Mesenchymal stem cell (in vitro differentiated cells and primary cell): ENCODE measurements around the gene GRHL3.
A peak's percentile ranks its signal among the peaks of the same experiment; 100 is the strongest.

Experiments used
- DNase-seq: peaks from one replicate; pipeline ENCODE4 v3.0.0-alpha.2; 2013
- H2AFZ ChIP-seq: one replicate; pipeline ENCODE4 v1.6.1; 2013; ENCODE audit warnings: low read depth, mild to moderate bottlenecking, control low read depth, inconsistent platforms, low read length, moderate library complexity
- H2AK5ac ChIP-seq: 2 replicates; pipeline ENCODE4 v1.6.1; 2013; ENCODE audit warnings: low read length, moderate library complexity, mild to moderate bottlenecking, inconsistent platforms; ENCODE audit not compliant: severe bottlenecking
- H2BK120ac ChIP-seq: one replicate; pipeline ENCODE4 v1.6.1; 2013; ENCODE audit warnings: low read depth, mild to moderate bottlenecking, inconsistent platforms, low read length, moderate library complexity
- H2BK12ac ChIP-seq, 2 experiments: one replicate each; pipeline ENCODE4 v1.6.1; 2013; ENCODE audit warnings: inconsistent platforms in 2 of 2, low read length in 2 of 2, mild to moderate bottlenecking in 2 of 2, moderate library complexity in 2 of 2, control low read depth in 1 of 2
- H2BK15ac ChIP-seq: one replicate; pipeline ENCODE4 v1.6.1; 2013; ENCODE audit warnings: mild to moderate bottlenecking, low read depth, inconsistent platforms; ENCODE audit not compliant: poor library complexity, severe bottlenecking
- H2BK5ac ChIP-seq: 2 replicates; pipeline ENCODE4 v1.6.1; 2013; ENCODE audit warnings: low read depth, mild to moderate bottlenecking, low read length, control low read depth, inconsistent platforms; ENCODE audit not compliant: poor library complexity, severe bottlenecking
- H3K14ac ChIP-seq, 2 experiments: one replicate each; pipeline ENCODE4 v1.6.1; 2013; ENCODE audit warnings: inconsistent platforms in 2 of 2, low read length in 2 of 2, control low read depth in 1 of 2, mild to moderate bottlenecking in 1 of 2, moderate library complexity in 1 of 2
- H3K18ac ChIP-seq, 2 experiments: one replicate each; pipeline ENCODE4 v1.6.1; 2013; ENCODE audit warnings: inconsistent platforms in 2 of 2, low read length in 2 of 2, control low read depth in 1 of 2, low read depth in 1 of 2, mild to moderate bottlenecking in 1 of 2
- H3K23ac ChIP-seq, 2 experiments: one replicate each; pipeline ENCODE4 v1.6.1; 2013; ENCODE audit warnings: inconsistent platforms in 2 of 2, low read length in 2 of 2, mild to moderate bottlenecking in 2 of 2, moderate library complexity in 2 of 2, control low read depth in 1 of 2
- H3K27ac ChIP-seq: 2 replicates; pipeline ENCODE4 v1.5.1; 2013; ENCODE audit warnings: mild to moderate bottlenecking, moderate library complexity, low read length, control low read depth, inconsistent platforms; ENCODE audit not compliant: poor library complexity, severe bottlenecking
- H3K27me3 ChIP-seq, 2 experiments: 2 replicates each; pipeline versions ENCODE4 v1.6.1 to v1.7.0; 2013; ENCODE audit warnings: low read length in 2 of 2, mild to moderate bottlenecking in 2 of 2, moderate library complexity in 2 of 2, control low read depth in 1 of 2, inconsistent platforms in 1 of 2; ENCODE audit not compliant: control insufficient read depth in 1 of 2, insufficient read depth in 1 of 2
- H3K36me3 ChIP-seq, 2 experiments: 2 replicates each; pipeline versions ENCODE4 v1.6.1 to v1.7.0; 2013; ENCODE audit warnings: low read length in 2 of 2, control low read depth in 1 of 2, inconsistent platforms in 1 of 2, low read depth in 1 of 2, mild to moderate bottlenecking in 1 of 2; ENCODE audit not compliant: insufficient read depth in 2 of 2, control insufficient read depth in 1 of 2
- H3K4ac ChIP-seq, 2 experiments: one replicate each; pipeline ENCODE4 v1.6.1; 2013; ENCODE audit warnings: inconsistent platforms in 2 of 2, low read length in 2 of 2, mild to moderate bottlenecking in 2 of 2, moderate library complexity in 2 of 2, control low read depth in 1 of 2, low read depth in 1 of 2
- H3K4me1 ChIP-seq: 2 replicates; pipeline ENCODE4 v1.6.1; 2013; ENCODE audit warnings: low read depth, low read length, control low read depth; ENCODE audit not compliant: control insufficient read depth, insufficient read depth
- H3K4me2 ChIP-seq: 2 replicates; pipeline ENCODE4 v1.6.1; 2013; ENCODE audit warnings: low read length, mild to moderate bottlenecking, inconsistent platforms; ENCODE audit not compliant: poor library complexity, severe bottlenecking
- H3K4me3 ChIP-seq, 2 experiments: 2 replicates each; pipeline versions ENCODE4 v1.5.1 to v1.7.0; 2013; ENCODE audit warnings: low read length in 2 of 2, mild to moderate bottlenecking in 2 of 2, control low read depth in 1 of 2, low read depth in 1 of 2; ENCODE audit not compliant: insufficient read depth in 1 of 2
- H3K79me1 ChIP-seq: replicated peaks from 2 replicates; pipeline ENCODE4 v1.6.1; 2013; ENCODE audit warnings: mild to moderate bottlenecking, control low read depth, low read length, inconsistent platforms; ENCODE audit not compliant: poor library complexity, severe bottlenecking
- H3K9ac ChIP-seq: 2 replicates; pipeline ENCODE4 v1.7.0; 2013; ENCODE audit warnings: mild to moderate bottlenecking, low read length, moderate library complexity
- H3K9me3 ChIP-seq: 2 replicates; pipeline ENCODE4 v1.7.0; 2013; ENCODE audit warnings: mild to moderate bottlenecking, low read length; ENCODE audit not compliant: control insufficient read depth
- H4K8ac ChIP-seq: one replicate; pipeline ENCODE4 v1.6.1; 2013; ENCODE audit warnings: inconsistent platforms, mild to moderate bottlenecking, low read length, moderate library complexity
- H4K91ac ChIP-seq: one replicate; pipeline ENCODE4 v1.6.1; 2013; ENCODE audit warnings: mild to moderate bottlenecking, low read length, inconsistent platforms
- WGBS: methylation state at CpG from one replicate; pipeline ENCODE4 v1.1.7; 2013; ENCODE audit warnings: mixed read lengths; 5-methylcytosine and 5-hydroxymethylcytosine counted together

The GRHL3 gene

GRCh38 chr1:24361811-24362210, 42.7 kb downstream of the GRHL3 start:
- Histone ChIP-seq H3K4me1 (peaks cover 14% of the 10 kb centered on the region), H2AK5ac (no peak overlapping the region), H3K4me2 (no peak overlapping the region), H3K36me3 (peaks cover 5 to 18% of the 10 kb centered on the region in 2 experiments), H3K4me3 (no peak overlapping the region), H3K14ac (no peak overlapping the region), H3K79me1 (no peaks in the 10 kb centered on the region), H2BK120ac (no peak overlapping the region), H2BK12ac (no peak overlapping the region), H3K23ac (no peak overlapping the region), H4K91ac (no peak overlapping the region), H3K4ac (no peak overlapping the region), H3K18ac (no peak overlapping the region), H2BK15ac (no peak overlapping the region), H3K9ac (no peak overlapping the region), H4K8ac (no peak overlapping the region), H3K27ac (no peak overlapping the region), H2BK5ac (no peak overlapping the region), H2AFZ (no peak overlapping the region), H3K9me3 (no peaks in the 10 kb centered on the region), H3K27me3 (peaks cover 0 to 7% of the 10 kb centered on the region in 2 experiments)
- 95% methylated on average over 3 of the region's 3 CpGs for WGBS
- no peak for DNase-seq

- Histone ChIP-seq H3K23ac (no peak overlapping the region), H2BK5ac (no peak overlapping the region), H4K91ac (no peak overlapping the region), H3K9me3 (no peaks in the 10 kb centered on the region), H3K14ac (no peak overlapping the region), H3K79me1 (no peaks in the 10 kb centered on the region), H3K4me3 (no peak overlapping the region), H2AK5ac (peak overlapping the region; percentile 46), H3K27ac (no peak overlapping the region), H3K4me1 (peaks cover 14% of the 10 kb centered on the region), H3K4ac (no peak overlapping the region), H3K36me3 (peaks cover 5 to 14% of the 10 kb centered on the region in 2 experiments), H2BK120ac (no peak overlapping the region), H3K27me3 (peaks cover 0 to 7% of the 10 kb centered on the region in 2 experiments), H3K9ac (no peak overlapping the region), H2AFZ (no peak overlapping the region), H3K4me2 (no peak overlapping the region), H2BK12ac (no peak overlapping the region), H2BK15ac (no peak overlapping the region), H4K8ac (no peak overlapping the region), H3K18ac (no peak overlapping the region)
- no peak for DNase-seq
- 97% methylated on average over 1 of the region's 2 CpGs for WGBS
These were observed 43.2 kb downstream of the GRHL3 start for GRCh38 chr1:24362396-24362795.

DNA sequence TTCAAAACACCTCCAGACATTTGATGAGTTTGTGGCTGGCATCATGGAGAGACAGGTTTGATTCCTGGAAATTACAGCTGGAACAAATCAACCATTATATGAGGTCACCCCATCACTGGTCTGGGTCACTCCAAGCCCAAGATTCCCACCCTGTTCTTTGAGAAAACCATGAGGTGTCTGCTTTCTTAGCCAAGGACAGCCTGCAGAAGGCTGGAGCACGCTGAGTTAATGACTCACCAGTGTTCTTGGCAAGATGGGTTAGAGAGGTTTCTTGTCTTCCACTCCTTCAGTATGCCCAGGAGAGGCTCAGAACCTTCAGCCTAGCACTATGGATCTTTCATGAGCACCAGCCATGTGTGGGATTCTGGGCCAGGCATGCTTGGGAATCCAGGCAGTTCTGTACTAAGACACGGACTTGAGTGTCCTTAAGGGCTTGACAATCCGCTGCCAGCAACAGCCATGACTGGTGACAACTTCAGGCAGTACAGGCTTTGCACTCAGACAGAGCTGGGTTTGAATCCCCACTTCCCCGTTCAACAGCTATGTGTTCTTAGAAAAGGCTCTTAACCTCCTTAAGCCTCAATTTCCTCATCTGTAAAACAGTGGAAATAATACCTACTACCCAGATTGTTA, 43.9 kb downstream of the GRHL3 start:
- no peaks in the 10 kb centered on the region for H3K79me1 ChIP-seq
- no peak overlapping the region for H2AFZ ChIP-seq
- no peak overlapping the region for H3K23ac ChIP-seq
- no peak overlapping the region for H2BK12ac ChIP-seq
- no peak overlapping the region for H2BK15ac ChIP-seq
- WGBS: 68% methylated on average over 3 of the region's 4 CpGs
- H4K8ac ChIP-seq: no peak overlapping the region
- no peak overlapping the region for H2BK120ac ChIP-seq
- peak; percentile 73 for DNase-seq
- H3K27me3 ChIP-seq: peaks cover 0 to 7% of the 10 kb centered on the region in 2 experiments
- H3K9ac ChIP-seq: no peak overlapping the region
- H2BK5ac ChIP-seq: no peak overlapping the region
- H3K4ac ChIP-seq: no peak overlapping the region
- H3K4me1 ChIP-seq: peaks cover 14% of the 10 kb centered on the region
- no peak overlapping the region for H3K27ac ChIP-seq
- no peak overlapping the region for H3K4me3 ChIP-seq
- no peak overlapping the region for H4K91ac ChIP-seq
- no peak overlapping the region for H2AK5ac ChIP-seq
- H3K14ac ChIP-seq: no peak overlapping the region
- peaks cover 3 to 6% of the 10 kb centered on the region in 2 experiments for H3K36me3 ChIP-seq
- no peak overlapping the region for H3K18ac ChIP-seq
- H3K9me3 ChIP-seq: no peaks in the 10 kb centered on the region
- H3K4me2 ChIP-seq: no peak overlapping the region

GRCh38 chr1:24363994-24364393, 44.8 kb downstream of the GRHL3 start:
- Histone ChIP-seq H3K4me1 (peaks cover 14% of the 10 kb centered on the region), H3K79me1 (no peaks in the 10 kb centered on the region), H2BK12ac (no peak overlapping the region), H3K9me3 (no peaks in the 10 kb centered on the region), H3K18ac (no peak overlapping the region), H2BK120ac (no peak overlapping the region), H3K4me3 (no peak overlapping the region), H4K8ac (no peak overlapping the region), H3K9ac (no peak overlapping the region), H2AFZ (no peak overlapping the region), H3K4ac (no peak overlapping the region), H3K27me3 (no peaks in the 10 kb centered on the region), H3K27ac (no peak overlapping the region), H3K36me3 (peaks cover 0 to 2% of the 10 kb centered on the region in 2 experiments), H3K23ac (no peak overlapping the region), H3K14ac (no peak overlapping the region), H2BK15ac (no peak overlapping the region), H2BK5ac (no peak overlapping the region), H3K4me2 (no peak overlapping the region), H2AK5ac (no peak overlapping the region), H4K91ac (no peak overlapping the region)
- WGBS: 100% methylated on average over 3 of the region's 7 CpGs
- no peak for DNase-seq
